Nephron (organoid): ENCODE measurements around the gene GPC3.
A peak's percentile ranks its signal among the peaks of the same experiment; 100 is the strongest.

Experiments
- H3K27ac Mint-ChIP-seq, 3 experiments: 2 replicates each; pipeline ENCODE4 v1.8.0; 2020; ENCODE audit warnings: mixed read lengths in 3 of 3, mild to moderate bottlenecking in 2 of 3, moderate library complexity in 1 of 3
- H3K27me3 Mint-ChIP-seq: 2 replicates; pipeline ENCODE4 v1.8.0; 2021; ENCODE audit warnings: low read depth, mild to moderate bottlenecking, moderate library complexity, mixed read lengths
- H3K36me3 Mint-ChIP-seq: 2 replicates; pipeline ENCODE4 v1.8.0; 2020; ENCODE audit warnings: low read depth, mixed read lengths
- H3K4me1 Mint-ChIP-seq: 2 replicates; pipeline ENCODE4 v1.8.0; 2020; ENCODE audit warnings: mixed read lengths
- H3K4me3 Mint-ChIP-seq, 3 experiments: 2 replicates each; pipeline ENCODE4 v1.8.0; 2020; ENCODE audit warnings: mild to moderate bottlenecking in 3 of 3, mixed read lengths in 3 of 3, moderate library complexity in 2 of 3
- H3K9me3 Mint-ChIP-seq: 2 replicates; pipeline ENCODE4 v1.8.0; 2020; ENCODE audit warnings: mixed read lengths
- CTCF ChIP-seq, 3 experiments: fragments of 200-600 bp; sonication (generic); IDR thresholded peaks; one replicate each; pipeline ENCODE4 v1.5.0; 2021; ENCODE audit warnings: antibody characterized with exemption in 3 of 3; ENCODE audit not compliant: unreplicated experiment in 3 of 3

Gene GPC3

DNA sequence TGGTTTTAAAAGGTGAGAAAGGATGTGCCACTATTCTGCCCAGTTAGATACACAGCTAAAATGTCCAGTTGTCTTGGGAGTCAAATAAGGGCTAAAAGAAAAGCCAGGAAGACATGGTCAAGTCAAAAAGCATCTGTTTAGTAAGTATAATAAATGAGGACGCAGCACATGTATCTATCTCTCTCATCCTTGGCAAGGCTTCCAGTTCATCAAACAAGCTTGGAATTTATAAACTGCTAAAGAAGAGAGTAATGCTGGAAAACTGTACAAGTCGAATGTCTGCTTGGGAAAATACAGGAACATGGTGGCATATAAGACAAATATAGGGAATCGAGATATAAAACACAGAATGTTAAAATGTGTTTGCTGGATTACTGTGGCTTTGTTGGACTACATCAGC lies 106.7 kb downstream of the GPC3 start:
- peaks cover 20% of the 10 kb centered on the region for H3K36me3 Mint-ChIP-seq
- TF ChIP-seq CTCF (IDR thresholded peaks at IDR 0.05; ENCODE audit: unreplicated experiment in 3 of 3), result no peak
- no peaks in the 10 kb centered on the region for H3K27me3 Mint-ChIP-seq
- H3K9me3 Mint-ChIP-seq, result no peaks in the 10 kb centered on the region
- H3K27ac Mint-ChIP-seq, result peak overlapping the region in 2 of 3 experiments; percentile 35 to 69
- H3K4me3 Mint-ChIP-seq, result no peak overlapping the region
- H3K4me1 Mint-ChIP-seq, result peaks cover 76% of the 10 kb centered on the region

GRCh38 chrX:133876646-133877045 lies 108.7 kb downstream of the GPC3 start:
- no peaks in the 10 kb centered on the region for H3K27me3 Mint-ChIP-seq
- H3K36me3 Mint-ChIP-seq, result peaks cover 20% of the 10 kb centered on the region
- no peaks in the 10 kb centered on the region for H3K9me3 Mint-ChIP-seq
- no peak for TF ChIP-seq CTCF (IDR thresholded peaks at IDR 0.05; ENCODE audit: unreplicated experiment in 3 of 3)
- no peak overlapping the region for H3K4me3 Mint-ChIP-seq
- peaks cover 56% of the 10 kb centered on the region for H3K4me1 Mint-ChIP-seq
- peak overlapping the region in 1 of 3 experiments; percentile 48 for H3K27ac Mint-ChIP-seq

DNA sequence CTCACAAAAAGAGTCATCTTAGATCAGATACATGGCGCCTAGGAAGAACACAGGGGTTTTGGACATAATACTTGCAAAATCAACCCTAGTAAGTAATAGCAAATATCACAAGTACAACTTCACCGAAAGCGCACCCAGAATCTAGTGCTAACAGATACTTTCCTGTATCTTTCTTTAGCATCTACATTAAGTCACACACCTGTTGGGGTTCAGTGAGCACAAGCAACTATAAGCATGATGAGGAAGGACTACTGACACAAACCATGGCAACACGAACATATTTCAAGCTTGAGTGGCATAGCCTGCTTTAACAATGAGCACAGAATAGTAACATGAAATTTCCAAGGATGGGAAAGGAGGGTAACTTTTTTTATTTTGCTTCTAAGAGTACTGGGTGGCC lies 116.1 kb downstream of the GPC3 start:
- peaks cover 21% of the 10 kb centered on the region for H3K9me3 Mint-ChIP-seq
- no peak for TF ChIP-seq CTCF (IDR thresholded peaks at IDR 0.05; ENCODE audit: unreplicated experiment in 3 of 3)
- no peaks in the 10 kb centered on the region for H3K27me3 Mint-ChIP-seq
- H3K4me3 Mint-ChIP-seq, result no peak overlapping the region
- H3K4me1 Mint-ChIP-seq, result peaks cover 19% of the 10 kb centered on the region
- peak overlapping the region in 2 of 3 experiments; percentile 4 to 77 for H3K27ac Mint-ChIP-seq
- peaks cover 56% of the 10 kb centered on the region for H3K36me3 Mint-ChIP-seq

DNA sequence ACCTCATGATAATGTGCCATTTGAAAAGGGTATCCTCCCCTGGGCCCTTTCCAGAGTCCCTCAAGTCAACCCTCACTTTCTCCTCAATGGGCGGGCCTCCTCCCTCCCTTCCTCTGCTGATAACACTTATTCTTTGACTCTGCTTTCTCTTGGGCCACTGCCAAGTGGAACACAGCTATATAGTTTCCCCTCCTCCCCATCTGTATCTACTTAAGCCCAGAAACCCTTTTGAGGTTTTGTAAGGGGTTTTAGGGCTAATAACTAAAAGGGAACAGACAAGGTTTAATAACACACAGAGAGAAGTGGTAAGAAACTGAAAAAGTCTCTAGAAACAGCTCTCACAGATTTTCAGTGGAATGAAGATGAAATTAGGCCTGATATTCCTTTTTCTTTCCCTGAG lies 116.7 kb downstream of the GPC3 start:
- H3K4me3 Mint-ChIP-seq, result no peak overlapping the region
- no peak for TF ChIP-seq CTCF (IDR thresholded peaks at IDR 0.05; ENCODE audit: unreplicated experiment in 3 of 3)
- H3K4me1 Mint-ChIP-seq, result peaks cover 22% of the 10 kb centered on the region
- H3K36me3 Mint-ChIP-seq, result peaks cover 58% of the 10 kb centered on the region
- peak overlapping the region in 2 of 3 experiments; percentile 4 to 77 for H3K27ac Mint-ChIP-seq
- no peaks in the 10 kb centered on the region for H3K27me3 Mint-ChIP-seq
- peaks cover 21% of the 10 kb centered on the region for H3K9me3 Mint-ChIP-seq

DNA sequence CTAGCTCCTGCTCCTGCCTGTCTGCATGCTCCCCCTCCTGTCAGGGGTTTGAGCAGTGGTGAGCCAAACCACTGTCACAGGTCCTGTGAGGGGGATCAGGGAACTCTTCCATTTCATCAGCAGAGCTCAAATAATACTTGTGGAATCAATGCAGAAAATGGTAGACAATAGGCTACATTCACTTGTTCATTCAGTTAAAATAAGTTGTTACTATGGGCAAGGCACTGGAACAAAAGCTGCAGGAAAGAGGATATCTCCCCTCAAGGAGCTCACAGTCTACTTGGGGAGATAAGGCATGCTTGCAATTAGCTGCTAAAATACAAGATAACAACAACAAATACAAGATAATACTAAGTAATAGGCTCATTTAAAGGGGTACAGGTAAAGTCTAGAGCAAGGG lies 117.1 kb downstream of the GPC3 start:
- Mint-ChIP-seq H3K36me3 (peaks cover 60% of the 10 kb centered on the region), H3K9me3 (peaks cover 21% of the 10 kb centered on the region), H3K27me3 (no peaks in the 10 kb centered on the region), H3K27ac (peak overlapping the region in 1 of 3 experiments; percentile 77), H3K4me3 (no peak overlapping the region), H3K4me1 (peaks cover 22% of the 10 kb centered on the region)
- no peak for TF ChIP-seq CTCF (IDR thresholded peaks at IDR 0.05; ENCODE audit: unreplicated experiment in 3 of 3)

GRCh38 chrX:133865761-133866471 lies 119.5 kb downstream of the GPC3 start:
- Mint-ChIP-seq H3K27ac (peak overlapping the region in 1 of 3 experiments; percentile 65), H3K4me3 (no peak overlapping the region), H3K27me3 (no peaks in the 10 kb centered on the region), H3K9me3 (peaks cover 18% of the 10 kb centered on the region), H3K36me3 (peaks cover 70% of the 10 kb centered on the region), H3K4me1 (peaks cover 32% of the 10 kb centered on the region)
- no peak for TF ChIP-seq CTCF (IDR thresholded peaks at IDR 0.05; ENCODE audit: unreplicated experiment in 3 of 3)
